IMR-90 (cell line): ENCODE measurements around the gene POLR1G. TPM values are rescaled to one million over a fixed set of nuclear protein-coding genes. Genes with fewer than 3 reads are reported as not detected.

ENCODE experiments used
- ATAC-seq: fragments of 200-7000 bp; cut with Tn5 transposase; 2 replicates; pipeline ENCODE4 v1.9.1; 2020; ENCODE audit warnings: low read depth, mild to moderate bottlenecking, moderate library complexity
- BruUV-seq: library from RNA; stranded (reverse); fragments of 400-500 nt; replicated peaks from 2 replicates; lab custom pipeline; 2021; lab: Mats Ljungman, UMichigan
- CTCF ChIA-PET: fragments of 300-600 bp; formaldehyde crosslinking; extraction: SDS; loops from one replicate; lab custom pipeline; 2021; ENCODE audit warnings: antibody characterized with exemption; lab: Yijun Ruan, JAX
- POLR2A ChIA-PET: fragments of 300-600 bp; sonication (Branson Sonifier 250); formaldehyde crosslinking; loops from one replicate; lab custom pipeline; 2022; ENCODE audit warnings: antibody characterized with exemption; ENCODE audit not compliant: unreplicated experiment; lab: Charles Lee
- DNase-seq: peaks from one replicate; pipeline ENCODE4 v3.0.0; 2013
- H2AFZ ChIP-seq: replicated peaks from 2 replicates; pipeline ENCODE3; 2013; ENCODE audit warnings: low read length, mild to moderate bottlenecking; ENCODE audit not compliant: poor library complexity
- H2AK5ac ChIP-seq: 2 replicates; pipeline ENCODE4 v1.6.1; 2013; ENCODE audit warnings: low read depth, low read length, inconsistent platforms
- H2AK9ac ChIP-seq: replicated peaks from 2 replicates; pipeline ENCODE3; 2013; ENCODE audit warnings: mild to moderate bottlenecking, low read depth, low read length, moderate library complexity; ENCODE audit not compliant: poor library complexity
- H2BK120ac ChIP-seq: 2 replicates; pipeline ENCODE4 v1.6.1; 2013; ENCODE audit warnings: low read depth, low read length, inconsistent platforms
- H2BK15ac ChIP-seq: 3 replicates; pipeline ENCODE4 v1.6.1; 2013; ENCODE audit warnings: low read depth, low read length, inconsistent platforms
- H2BK20ac ChIP-seq: 2 replicates; pipeline ENCODE4 v1.6.1; 2013; ENCODE audit warnings: low read depth, mild to moderate bottlenecking, inconsistent platforms, low read length, moderate library complexity
- H2BK5ac ChIP-seq: 2 replicates; pipeline ENCODE4 v1.6.1; 2013; ENCODE audit warnings: mild to moderate bottlenecking, low read depth, low read length, inconsistent platforms; ENCODE audit not compliant: poor library complexity, severe bottlenecking
- H3K14ac ChIP-seq: replicated peaks from 2 replicates; pipeline ENCODE4 v1.6.1; 2013; ENCODE audit warnings: low read depth, low read length, inconsistent platforms
- H3K18ac ChIP-seq: 2 replicates; pipeline ENCODE4 v1.6.1; 2013; ENCODE audit warnings: low read depth, low read length, control low read depth
- H3K23ac ChIP-seq: 2 replicates; pipeline ENCODE4 v1.6.1; 2013; ENCODE audit warnings: low read depth, low read length, inconsistent platforms
- H3K27ac ChIP-seq: 2 replicates; pipeline ENCODE4 v1.5.1; 2013; ENCODE audit warnings: mild to moderate bottlenecking, control low read depth, low read length; ENCODE audit not compliant: insufficient read depth
- H3K27me3 ChIP-seq: 2 replicates; pipeline ENCODE4 v1.6.1; 2013; ENCODE audit warnings: low read length; ENCODE audit not compliant: control insufficient read depth, insufficient read depth
- H3K36me3 ChIP-seq: 2 replicates; pipeline ENCODE4 v1.6.1; 2013; ENCODE audit warnings: low read length, mixed read lengths; ENCODE audit not compliant: control insufficient read depth, insufficient read depth
- H3K4ac ChIP-seq: 2 replicates; pipeline ENCODE4 v1.6.1; 2013; ENCODE audit warnings: low read depth, low read length, inconsistent platforms
- H3K4me1 ChIP-seq: 2 replicates; pipeline ENCODE4 v1.6.1; 2013; ENCODE audit warnings: low read length, mixed read lengths; ENCODE audit not compliant: control insufficient read depth, insufficient read depth
- H3K4me2 ChIP-seq: 2 replicates; pipeline ENCODE4 v1.6.1; 2013; ENCODE audit warnings: low read depth, mild to moderate bottlenecking, control low read depth, low read length, moderate library complexity
- H3K4me3 ChIP-seq: 2 replicates; pipeline ENCODE4 v1.5.1; 2013; ENCODE audit warnings: low read depth, mild to moderate bottlenecking, control low read depth, low read length, moderate library complexity; ENCODE audit not compliant: insufficient read depth
- H3K56ac ChIP-seq: 2 replicates; pipeline ENCODE4 v1.6.1; 2013; ENCODE audit warnings: low read length, inconsistent platforms; ENCODE audit not compliant: insufficient read depth; ENCODE audit errors: extremely low read depth
- H3K79me1 ChIP-seq, 2 experiments: 2 replicates each; pipeline ENCODE4 v1.6.1; 2013; ENCODE audit warnings: low read length in 2 of 2, inconsistent platforms in 1 of 2, low read depth in 1 of 2
- H3K9ac ChIP-seq: 2 replicates; pipeline ENCODE4 v1.6.1; 2013; ENCODE audit warnings: low read depth, low read length, control low read depth
- H3K9me1 ChIP-seq: 2 replicates; pipeline ENCODE4 v1.6.1; 2013; ENCODE audit warnings: low read length, inconsistent platforms; ENCODE audit not compliant: insufficient read depth
- H3K9me3 ChIP-seq: 2 replicates; pipeline ENCODE4 v1.6.1; 2013; ENCODE audit warnings: low read length; ENCODE audit not compliant: control insufficient read depth, insufficient read depth
- H4K20me1 ChIP-seq: 2 replicates; pipeline ENCODE4 v1.6.1; 2013; ENCODE audit warnings: low read length, inconsistent platforms; ENCODE audit not compliant: insufficient read depth
- H4K5ac ChIP-seq: 2 replicates; pipeline ENCODE4 v1.6.1; 2013; ENCODE audit warnings: mild to moderate bottlenecking, low read depth, low read length, control low read depth
- H4K8ac ChIP-seq, 2 experiments: 2 replicates each; pipeline ENCODE4 v1.6.1; 2013; ENCODE audit warnings: low read depth in 2 of 2, low read length in 2 of 2, control low read depth in 1 of 2, inconsistent platforms in 1 of 2
- H4K91ac ChIP-seq: 2 replicates; pipeline ENCODE4 v1.6.1; 2013; ENCODE audit warnings: low read depth, low read length, inconsistent platforms; ENCODE audit not compliant: insufficient read depth
- BHLHE40 ChIP-seq: fragments of 150-350 bp; IDR thresholded peaks from 2 replicates; pipeline ENCODE4 v1.6.1; 2016; ENCODE audit warnings: mild to moderate bottlenecking, low read depth, low read length
- CEBPB ChIP-seq: IDR thresholded peaks from 2 replicates; pipeline ENCODE4 v1.6.1; 2012; ENCODE audit warnings: low read depth, low read length, improper control_type of control experiment
- CHD1 ChIP-seq: IDR thresholded peaks from 2 replicates; pipeline ENCODE4 v1.6.1; 2012; ENCODE audit warnings: low read depth, low read length, improper control_type of control experiment
- ELK1 ChIP-seq: fragments of 150-350 bp; IDR thresholded peaks from 2 replicates; pipeline ENCODE4 v1.6.1; 2016; ENCODE audit warnings: low read depth, mild to moderate bottlenecking, low read length, moderate library complexity, borderline replicate concordance
- FOS ChIP-seq: fragments of 150-350 bp; IDR thresholded peaks from 2 replicates; pipeline ENCODE4 v1.6.1; 2016; ENCODE audit warnings: low read depth, low read length
- MAFK ChIP-seq: IDR thresholded peaks from 2 replicates; pipeline ENCODE4 v1.6.1; 2012; ENCODE audit warnings: low read depth, low read length, improper control_type of control experiment
- MAZ ChIP-seq: IDR thresholded peaks from 2 replicates; pipeline ENCODE4 v1.6.1; 2012; ENCODE audit warnings: low read depth, mild to moderate bottlenecking, low read length, improper control_type of control experiment, moderate library complexity, borderline replicate concordance
- MXI1 ChIP-seq: IDR thresholded peaks from 2 replicates; pipeline ENCODE4 v1.6.1; 2012; ENCODE audit warnings: low read depth, mild to moderate bottlenecking, low read length, moderate library complexity, borderline replicate concordance
- NFE2L2 ChIP-seq: fragments of 150-350 bp; IDR thresholded peaks from 2 replicates; pipeline ENCODE4 v1.6.1; 2016; ENCODE audit warnings: low read depth, mild to moderate bottlenecking, low read length
- POLR2A ChIP-seq: IDR thresholded peaks from 2 replicates; pipeline ENCODE4 v1.6.1; 2012; ENCODE audit warnings: mild to moderate bottlenecking, low read depth, low read length
- RAD21 ChIP-seq: IDR thresholded peaks from 2 replicates; pipeline ENCODE4 v1.6.1; 2012; ENCODE audit warnings: low read length, improper control_type of control experiment
- RCOR1 ChIP-seq: IDR thresholded peaks from 2 replicates; pipeline ENCODE4 v1.6.1; 2012; ENCODE audit warnings: mild to moderate bottlenecking, low read length, improper control_type of control experiment; ENCODE audit not compliant: insufficient replicate concordance
- RFX5 ChIP-seq: IDR thresholded peaks from 2 replicates; pipeline ENCODE4 v1.8.0; 2012; ENCODE audit warnings: low read depth, mild to moderate bottlenecking, low read length, moderate library complexity
- SMC3 ChIP-seq: fragments of 150-350 bp; IDR thresholded peaks from 2 replicates; pipeline ENCODE4 v1.6.1; 2016; ENCODE audit warnings: low read depth, mild to moderate bottlenecking, antibody characterized with exemption, low read length, moderate library complexity
- WGBS, 2 experiments: methylation state at CpG; one replicate each; pipeline versions ENCODE4 v1.1.5 to v1.1.7; 2013; ENCODE audit warnings: missing lambda C conversion rate in 2 of 2; ENCODE audit not compliant: insufficient read length in 1 of 2; ENCODE audit errors: extremely low coverage in 2 of 2; 5-methylcytosine and 5-hydroxymethylcytosine counted together
- dilution Hi-C: fragments of 300-500 bp; cut with HindIII; formaldehyde crosslinking; loops from one replicate; pipeline ENCODE4 v1.14.3; 2018; ENCODE audit warnings: low sequenced_read_pairs; ENCODE audit not compliant: unreplicated experiment
- in situ Hi-C: fragments of 300-500 bp; cut with MboI; formaldehyde crosslinking; loops from 3 replicates; pipeline ENCODE4 v1.14.3; 2019; ENCODE audit warnings: low sequenced_read_pairs, inconsistent platforms, mixed read lengths
- intact Hi-C: fragments of 100-400 bp; cut with micrococcal nuclease; formaldehyde crosslinking; loops from 2 replicates; pipeline ENCODE4 v1.10.0; 2022
- polyA plus RNA-seq, 3 experiments: library from polyadenylated mRNA; depleted of rRNA; stranded (reverse); fragments of >200 nt; gene quantifications; 2 replicates each; pipeline ENCODE4 v1.2.3, GENCODE V29; 2012; ENCODE audit warnings: low replicate concordance in 1 of 3
- total RNA-seq: library from RNA; depleted of rRNA; stranded (reverse); fragments of >200 nt; gene quantifications from 2 replicates; pipeline ENCODE4 v1.2.3, GENCODE V29; 2012
- TF ChIP-seq, protein P1 (sequence below): fragments of 150-350 bp; IDR thresholded peaks from 2 replicates; pipeline ENCODE4 v1.6.1; 2017; ENCODE audit warnings: mild to moderate bottlenecking, antibody characterized with exemption, low read length, low read depth
- TF ChIP-seq, protein P2 (sequence below): conservative IDR thresholded peaks from 2 replicates; pipeline ENCODE4 v1.5.1; 2012; ENCODE audit warnings: mild to moderate bottlenecking, low read depth, low read length, improper control_type of control experiment

Gene POLR1G
- total and polyA plus RNA-seq, 2 of the 4 experiments (the other 2 are of a cell fraction) = 8.0 to 12.5 TPM

DNA sequence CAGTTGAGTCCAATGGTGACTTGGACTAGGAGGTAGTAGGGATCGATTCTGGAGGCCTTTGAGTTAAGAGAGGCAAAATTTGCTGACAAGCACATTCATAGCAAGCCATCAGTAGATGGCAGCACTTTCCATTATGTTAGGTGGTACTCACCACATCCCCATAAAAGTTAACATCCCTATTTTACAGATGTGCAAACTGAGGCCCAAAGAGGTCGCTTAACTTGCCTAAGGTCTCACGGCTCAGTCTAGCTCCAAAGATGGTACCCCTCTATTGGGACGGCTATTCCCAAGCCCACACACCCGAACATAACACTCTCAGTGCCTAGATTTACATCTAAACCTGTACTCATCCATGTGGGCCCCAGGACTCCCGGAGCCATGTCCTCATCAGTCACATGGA is 39.9 kb downstream of the POLR1G start:
- in situ Hi-C loops (no loop called here), intact Hi-C loops (no loop called here), dilution Hi-C loops (no loop called here)
- Histone ChIP-seq H3K9me1 (peaks cover 2% of the 10 kb centered on the region; the same call in 1 of the 2 replicates), H2BK15ac (no peak overlapping the region), H2AK5ac (no peak overlapping the region), H2BK120ac (no peak overlapping the region), H3K27me3 (no peaks in the 10 kb centered on the region), H3K23ac (no peak overlapping the region), H3K18ac (no peak overlapping the region), H4K5ac (no peak overlapping the region), H3K4me1 (peaks cover 15% of the 10 kb centered on the region), H3K27ac (no peak overlapping the region), H3K79me1 (peaks cover 0 to 31% of the 10 kb centered on the region in 2 experiments; a peak in 2 of 4 replicates), H4K20me1 (no peaks in the 10 kb centered on the region), H2AFZ (no peak overlapping the region), H2AK9ac (no peak overlapping the region), H3K56ac (no peak overlapping the region), H3K4me3 (no peak overlapping the region), H3K9ac (no peak overlapping the region), H3K4ac (no peak overlapping the region), H3K14ac (no peak overlapping the region), H3K36me3 (no peaks in the 10 kb centered on the region), H3K4me2 (no peak overlapping the region), H4K8ac (no peak overlapping the region), H2BK20ac (no peak overlapping the region), H3K9me3 (no peaks in the 10 kb centered on the region), H2BK5ac (no peak overlapping the region), H4K91ac (no peak overlapping the region)
- CTCF ChIA-PET = no interaction called here
- no TSS peak for BruUV-seq
- DNase-seq (peak; percentile 52), ATAC-seq (no peak)
- TF ChIP-seq, protein P1, sequence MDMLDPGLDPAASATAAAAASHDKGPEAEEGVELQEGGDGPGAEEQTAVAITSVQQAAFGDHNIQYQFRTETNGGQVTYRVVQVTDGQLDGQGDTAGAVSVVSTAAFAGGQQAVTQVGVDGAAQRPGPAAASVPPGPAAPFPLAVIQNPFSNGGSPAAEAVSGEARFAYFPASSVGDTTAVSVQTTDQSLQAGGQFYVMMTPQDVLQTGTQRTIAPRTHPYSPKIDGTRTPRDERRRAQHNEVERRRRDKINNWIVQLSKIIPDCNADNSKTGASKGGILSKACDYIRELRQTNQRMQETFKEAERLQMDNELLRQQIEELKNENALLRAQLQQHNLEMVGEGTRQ = no peak
- no peak for TF ChIP-seq ELK1
- no peak for TF ChIP-seq BHLHE40
- TF ChIP-seq MAFK = peak; percentile 97
- TF ChIP-seq MAZ = no peak
- TF ChIP-seq, protein P2, sequence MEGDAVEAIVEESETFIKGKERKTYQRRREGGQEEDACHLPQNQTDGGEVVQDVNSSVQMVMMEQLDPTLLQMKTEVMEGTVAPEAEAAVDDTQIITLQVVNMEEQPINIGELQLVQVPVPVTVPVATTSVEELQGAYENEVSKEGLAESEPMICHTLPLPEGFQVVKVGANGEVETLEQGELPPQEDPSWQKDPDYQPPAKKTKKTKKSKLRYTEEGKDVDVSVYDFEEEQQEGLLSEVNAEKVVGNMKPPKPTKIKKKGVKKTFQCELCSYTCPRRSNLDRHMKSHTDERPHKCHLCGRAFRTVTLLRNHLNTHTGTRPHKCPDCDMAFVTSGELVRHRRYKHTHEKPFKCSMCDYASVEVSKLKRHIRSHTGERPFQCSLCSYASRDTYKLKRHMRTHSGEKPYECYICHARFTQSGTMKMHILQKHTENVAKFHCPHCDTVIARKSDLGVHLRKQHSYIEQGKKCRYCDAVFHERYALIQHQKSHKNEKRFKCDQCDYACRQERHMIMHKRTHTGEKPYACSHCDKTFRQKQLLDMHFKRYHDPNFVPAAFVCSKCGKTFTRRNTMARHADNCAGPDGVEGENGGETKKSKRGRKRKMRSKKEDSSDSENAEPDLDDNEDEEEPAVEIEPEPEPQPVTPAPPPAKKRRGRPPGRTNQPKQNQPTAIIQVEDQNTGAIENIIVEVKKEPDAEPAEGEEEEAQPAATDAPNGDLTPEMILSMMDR = peak; percentile 54
- TF ChIP-seq RFX5 = no peak
- TF ChIP-seq NFE2L2 = no peak
- TF ChIP-seq CHD1 = no peak
- no peak for TF ChIP-seq CEBPB
- TF ChIP-seq POLR2A = no peak
- no peak for TF ChIP-seq MXI1
- no peak for TF ChIP-seq FOS
- TF ChIP-seq SMC3 = peak; percentile 16; the same call in 1 of the 2 replicates
- peak; percentile 96 for TF ChIP-seq RCOR1
- TF ChIP-seq RAD21 = peak; percentile 47
- POLR2A ChIA-PET = no interaction called here
- WGBS, 2 experiments = no CpG with 5 or more reads among the region's 6 CpGs
